GM18951 (cell line): Measurements from ENCODE around the gene GCNT1.
"Not testable (repeated sequence)": the region's sequence is repeated elsewhere in the genome, so short reads cannot be mapped to it uniquely, and the experiment has no call there.

Experiments used
- POLR2A ChIP-seq: IDR thresholded peaks from 4 replicates; pipeline ENCODE4 v1.6.1; 2011; ENCODE audit warnings: mild to moderate bottlenecking; ENCODE audit not compliant: insufficient read length, insufficient read depth; ENCODE audit errors: extremely low read depth
- in situ Hi-C: fragments of 300-500 bp; cut with MboI; formaldehyde crosslinking; loops from one replicate; pipeline ENCODE4 v1.12.0; 2022; ENCODE audit warnings: low sequenced_read_pairs, mixed read lengths, inconsistent platforms; ENCODE audit not compliant: unreplicated experiment

GCNT1 gene

DNA sequence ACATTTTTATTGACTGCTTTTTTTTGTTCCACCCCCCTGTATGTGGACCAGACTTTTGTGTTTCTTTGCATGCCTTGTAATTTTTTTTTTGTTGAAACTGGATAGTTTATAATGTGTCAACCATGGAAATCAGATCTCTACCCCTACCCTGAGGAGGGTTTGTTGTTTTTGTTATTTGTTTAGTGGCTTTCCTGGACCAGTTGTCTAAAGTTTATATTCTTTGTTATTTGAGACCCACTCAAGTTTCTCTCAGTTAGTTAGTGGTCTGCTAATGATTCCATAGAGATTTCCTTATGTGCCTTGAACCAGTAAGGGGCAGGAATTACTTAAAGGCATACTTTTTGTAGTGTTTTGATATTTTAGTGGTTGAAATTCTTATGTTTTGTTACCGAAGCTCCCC, 41.1 kb downstream of the GCNT1 start:
- in situ Hi-C loops = no loop called here
- no peak for TF ChIP-seq POLR2A

DNA sequence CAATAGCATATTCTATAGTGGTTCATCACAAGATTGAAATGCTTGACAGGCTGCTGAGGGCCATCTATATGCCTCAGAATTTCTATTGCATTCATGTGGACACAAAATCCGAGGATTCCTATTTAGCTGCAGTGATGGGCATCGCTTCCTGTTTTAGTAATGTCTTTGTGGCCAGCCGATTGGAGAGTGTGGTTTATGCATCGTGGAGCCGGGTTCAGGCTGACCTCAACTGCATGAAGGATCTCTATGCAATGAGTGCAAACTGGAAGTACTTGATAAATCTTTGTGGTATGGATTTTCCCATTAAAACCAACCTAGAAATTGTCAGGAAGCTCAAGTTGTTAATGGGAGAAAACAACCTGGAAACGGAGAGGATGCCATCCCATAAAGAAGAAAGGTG, 43.8 kb downstream of the GCNT1 start:
- in situ Hi-C loops = no loop called here
- TF ChIP-seq POLR2A = no peak

DNA sequence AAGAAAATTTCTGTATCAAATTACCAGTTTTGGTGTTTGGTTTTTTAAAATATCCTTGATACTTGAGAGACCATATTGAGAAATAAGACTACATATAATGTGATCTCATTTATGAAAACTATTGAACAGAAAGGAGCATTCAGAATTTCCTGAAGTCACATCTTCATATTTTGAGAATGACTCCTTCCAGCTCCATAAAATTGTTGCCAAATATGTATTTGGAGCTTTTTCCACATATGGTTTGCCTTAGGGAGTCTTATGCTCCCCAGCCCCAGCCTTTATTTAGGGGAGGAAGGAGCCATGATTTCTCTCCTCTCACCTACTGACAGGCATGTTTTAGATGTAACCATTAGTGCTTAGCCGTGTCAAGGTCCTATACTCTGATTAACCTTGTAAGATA, 51.1 kb downstream of the GCNT1 start:
- TF ChIP-seq POLR2A = no peak
- in situ Hi-C loops = no loop called here

DNA sequence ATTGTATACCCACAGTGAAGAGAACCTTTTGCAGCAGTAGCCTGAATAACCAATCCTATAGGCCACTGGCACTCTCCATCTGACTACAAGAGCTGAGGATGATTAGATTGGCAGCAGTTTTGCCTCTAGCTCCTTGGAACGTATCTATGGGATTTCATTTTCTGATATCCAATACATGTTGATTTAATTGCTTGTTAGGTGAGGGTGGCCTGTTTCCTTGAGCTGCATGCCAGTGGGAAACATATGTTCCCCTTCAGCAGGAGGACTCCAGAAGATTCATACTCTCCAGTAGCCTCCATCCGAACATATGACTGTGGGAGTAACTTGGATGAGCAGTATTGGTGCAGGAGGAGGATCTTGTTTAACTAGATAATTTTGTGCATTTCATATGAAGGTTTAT, 51.5 kb downstream of the GCNT1 start:
- no peak for TF ChIP-seq POLR2A
- in situ Hi-C loops = no loop called here

DNA sequence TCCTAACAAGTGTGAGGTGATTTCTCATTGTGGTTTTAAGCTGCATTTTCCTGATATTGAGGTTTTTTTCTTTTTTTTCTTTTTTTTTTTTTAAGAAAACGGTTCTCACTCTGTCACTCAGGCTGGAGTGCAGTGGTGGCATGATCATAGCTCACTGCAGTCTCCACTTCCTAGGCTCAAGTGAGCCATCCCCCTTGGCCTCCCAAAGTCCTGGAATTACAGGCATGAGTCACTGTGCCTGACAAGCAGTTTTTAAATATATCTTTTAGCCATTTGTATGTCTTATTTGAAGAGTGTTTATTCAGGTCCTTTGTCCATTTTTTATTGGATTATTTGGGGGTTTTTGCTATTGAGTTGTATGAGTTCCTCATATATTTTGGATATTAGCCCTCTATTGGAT, 53.8 kb downstream of the GCNT1 start:
- in situ Hi-C loops = no loop called here

DNA sequence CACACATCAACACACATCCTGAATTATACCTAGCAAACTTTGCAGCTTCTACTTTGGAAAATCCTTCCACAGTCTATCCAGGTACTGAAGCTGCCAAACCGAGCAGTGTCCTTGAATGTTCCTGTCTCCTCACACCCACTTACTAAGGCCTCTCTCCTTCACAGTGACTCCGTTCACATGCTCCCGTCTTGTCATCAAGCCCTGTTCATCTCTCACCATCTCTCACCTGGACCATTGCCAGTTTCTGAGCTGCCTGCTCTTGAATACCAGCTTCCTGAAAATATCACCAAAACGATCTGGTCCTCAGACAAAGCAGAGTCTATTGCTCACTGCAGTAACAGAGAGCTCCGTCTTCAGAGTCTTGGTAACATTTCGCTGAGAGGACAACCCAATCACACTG, 57.4 kb downstream of the GCNT1 start:
- in situ Hi-C loops = no loop called here
- no peak for TF ChIP-seq POLR2A

More for the DNA sequence above, 53.8 kb downstream of the GCNT1 start:
- TF ChIP-seq POLR2A = no peak

DNA sequence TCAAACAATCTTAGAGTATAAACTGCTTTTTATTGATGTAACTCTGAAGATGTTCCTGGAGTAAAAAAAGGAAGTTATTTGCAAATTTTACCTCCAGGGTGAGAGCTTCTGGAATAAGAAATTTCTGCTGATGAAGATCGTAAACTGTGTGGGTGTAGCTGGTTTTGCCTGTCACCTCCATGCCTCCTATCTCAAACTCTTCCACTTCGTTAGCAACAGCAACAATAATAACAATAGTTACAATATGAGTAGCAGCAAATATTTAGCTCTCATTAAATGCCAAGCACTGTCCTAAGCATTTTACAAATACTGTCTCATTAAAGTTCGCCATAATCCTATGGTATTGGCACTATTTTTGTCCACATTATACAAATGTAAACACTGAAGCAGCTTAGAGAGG, 57.9 kb downstream of the GCNT1 start:
- TF ChIP-seq POLR2A = no peak
- in situ Hi-C loops = no loop called here

DNA sequence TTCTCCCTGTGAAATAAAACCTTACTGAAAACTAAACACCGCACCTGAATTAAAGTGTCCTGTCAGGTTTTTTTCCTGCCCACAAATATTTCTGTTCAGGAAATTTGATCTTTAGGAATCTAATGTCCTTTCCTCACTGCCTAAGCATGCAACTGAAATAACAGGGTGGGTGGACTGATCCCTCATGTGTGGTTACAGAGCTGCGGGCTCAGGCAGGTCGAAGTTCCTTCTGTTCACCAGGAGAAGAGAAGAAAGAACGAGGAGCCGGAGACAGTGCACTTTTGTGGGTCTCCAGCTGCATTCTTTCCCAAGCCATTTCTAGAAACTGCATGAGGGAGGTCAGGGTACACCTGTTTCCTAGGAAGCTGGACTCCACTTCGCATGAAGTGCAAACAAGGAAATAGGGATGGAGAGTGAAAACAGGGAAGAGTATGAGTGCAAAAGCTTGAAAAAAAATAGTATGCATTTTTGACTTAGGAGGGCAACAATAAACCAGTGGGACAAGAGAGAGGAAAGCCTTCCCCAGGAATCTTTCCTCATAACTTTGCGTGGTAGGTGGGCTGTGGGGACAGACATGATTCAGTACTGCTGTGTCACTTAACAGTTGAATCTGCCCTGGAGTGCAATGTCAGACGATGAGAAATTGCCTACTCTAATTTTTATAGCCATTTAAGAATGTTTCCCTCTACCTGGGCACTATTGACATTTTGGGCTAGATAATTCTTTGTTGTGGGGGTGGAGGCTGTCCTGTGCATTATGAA, 60.3 kb downstream of the GCNT1 start:
- in situ Hi-C loops = no loop called here
- TF ChIP-seq POLR2A = no peak

DNA sequence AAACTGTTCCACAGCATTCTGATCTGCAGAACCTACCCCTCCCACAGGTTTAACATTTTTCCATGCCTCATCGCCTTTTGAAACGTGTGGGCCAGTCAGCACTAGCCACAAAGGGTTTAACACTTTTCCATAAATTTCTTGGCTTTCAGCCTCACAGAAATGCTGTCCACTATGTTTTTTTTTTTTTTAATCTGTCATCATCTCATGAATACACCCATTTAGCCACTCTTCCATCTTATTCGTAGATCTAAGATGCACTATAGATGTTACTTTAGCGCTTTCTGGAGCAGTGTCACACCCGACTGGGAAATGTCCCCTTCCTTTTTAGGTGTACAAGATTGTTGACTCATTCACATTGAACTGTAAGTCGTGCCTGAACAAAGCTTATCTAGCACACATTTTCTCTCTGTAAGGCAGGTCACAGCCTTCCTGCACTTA, 62.3 kb downstream of the GCNT1 start:
- TF ChIP-seq POLR2A = no peak
- in situ Hi-C loops = no loop called here

DNA sequence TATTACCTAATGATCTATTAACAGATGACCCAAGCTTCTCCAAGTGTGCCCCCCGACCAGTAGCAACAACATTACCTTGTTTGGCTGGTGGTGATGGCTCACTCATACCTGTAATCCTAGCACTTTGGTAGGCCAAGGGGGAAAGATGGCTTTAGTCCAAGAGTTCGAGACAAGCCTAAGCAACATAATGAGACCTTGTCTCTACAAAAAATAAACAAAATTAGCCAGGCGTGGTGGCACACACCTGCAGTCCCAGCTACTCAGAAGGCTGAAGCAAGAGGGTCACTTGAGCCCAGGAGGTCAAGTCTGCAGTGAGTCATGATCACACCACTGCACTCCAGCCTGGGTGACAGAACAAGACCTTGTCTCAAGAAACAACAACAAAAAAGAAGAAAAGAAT, 62.9 kb downstream of the GCNT1 start:
- in situ Hi-C loops = no loop called here
- TF ChIP-seq POLR2A = no peak

DNA sequence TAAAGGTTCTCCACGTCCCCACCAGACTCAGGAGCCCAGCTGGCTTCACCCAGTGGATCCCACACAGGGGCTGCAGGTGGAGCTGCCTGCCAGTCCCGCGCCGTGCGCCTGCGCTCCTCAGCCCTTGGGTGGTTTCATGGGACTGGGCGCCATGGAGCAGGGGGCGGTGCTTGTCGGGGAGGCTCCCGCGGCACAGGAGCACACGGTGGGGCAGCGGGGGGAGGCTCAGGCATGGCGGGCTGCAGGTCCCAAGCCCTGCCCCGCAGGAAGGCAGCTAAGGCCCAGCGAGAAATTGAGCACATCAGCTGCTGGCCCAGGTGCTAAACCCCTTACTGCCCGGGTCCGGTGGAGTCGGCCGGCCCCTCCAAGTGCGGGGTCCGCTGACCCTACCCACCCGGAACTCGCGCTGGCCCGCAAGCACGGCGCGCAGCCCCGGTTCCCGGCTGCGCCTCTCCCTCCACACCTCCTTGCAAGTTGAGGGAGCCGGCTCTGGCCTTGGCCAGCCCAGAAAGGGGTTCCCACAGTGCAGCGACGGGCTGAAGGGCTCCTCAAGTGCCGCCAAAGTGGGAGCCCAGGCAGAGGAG, 64.7 kb downstream of the GCNT1 start:
- in situ Hi-C loops = not testable (repeated sequence)

DNA sequence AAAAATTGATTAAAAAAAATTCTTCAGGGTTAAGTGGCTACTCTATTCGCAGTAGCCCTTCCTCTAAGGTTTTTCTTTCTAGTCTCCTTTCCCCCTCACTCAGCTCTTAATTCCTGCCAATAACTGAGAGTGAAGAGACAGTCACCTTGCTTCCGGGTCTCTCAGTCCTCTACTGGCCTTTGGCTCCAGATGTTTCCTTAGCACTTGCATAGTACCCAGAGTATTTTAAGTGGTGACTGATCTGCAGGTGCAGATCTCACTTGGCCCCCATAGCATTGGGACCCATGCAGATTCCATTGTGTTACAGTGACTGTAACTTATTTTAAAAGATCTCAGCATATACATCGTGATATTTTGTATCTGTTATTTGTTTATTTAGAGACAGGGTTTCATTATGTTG, 66.2 kb downstream of the GCNT1 start:
- in situ Hi-C loops = no loop called here
- no peak for TF ChIP-seq POLR2A

DNA sequence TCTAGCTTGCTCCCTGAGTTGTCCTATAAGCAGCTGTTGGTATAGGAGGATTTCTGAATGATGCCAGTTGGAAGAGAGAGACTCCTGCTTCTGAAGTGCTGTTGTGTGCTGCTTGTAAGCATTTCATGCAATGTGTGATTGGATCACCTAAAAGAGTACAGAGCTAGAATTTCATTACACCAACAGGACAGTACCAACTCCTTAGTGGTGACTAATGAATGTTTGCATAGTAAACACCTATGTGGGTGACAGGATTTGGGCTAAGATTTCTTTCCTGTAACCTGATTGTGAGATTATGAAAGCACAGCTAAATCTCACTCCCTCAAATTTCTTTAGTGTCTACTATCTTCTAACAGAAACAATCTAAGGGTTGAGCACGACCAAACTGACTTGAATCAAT, 67.0 kb downstream of the GCNT1 start:
- in situ Hi-C loops = no loop called here
- TF ChIP-seq POLR2A = no peak

DNA sequence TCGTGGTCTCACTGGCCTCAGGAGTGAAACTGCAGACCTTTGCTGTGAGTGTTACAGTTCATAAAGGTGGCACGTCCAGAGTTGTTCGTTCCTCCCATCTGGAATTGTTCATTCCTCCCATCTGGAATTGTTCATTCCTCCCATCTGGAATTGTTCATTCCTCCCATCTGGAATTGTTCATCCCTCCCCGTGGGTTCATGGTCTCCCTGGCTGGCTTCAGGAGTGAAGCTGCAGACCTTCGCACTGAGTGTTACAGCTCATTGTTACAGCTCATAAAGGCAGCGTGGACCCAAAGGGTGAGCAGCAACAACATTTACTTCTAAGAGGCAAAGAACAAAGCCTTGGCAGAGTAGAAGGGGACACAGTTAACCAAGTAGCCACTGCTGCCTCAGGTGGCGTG, 69.1 kb downstream of the GCNT1 start:
- in situ Hi-C loops = no loop called here
- no peak for TF ChIP-seq POLR2A
